Measurements from ENCODE around the gene RRP8.

DNA sequence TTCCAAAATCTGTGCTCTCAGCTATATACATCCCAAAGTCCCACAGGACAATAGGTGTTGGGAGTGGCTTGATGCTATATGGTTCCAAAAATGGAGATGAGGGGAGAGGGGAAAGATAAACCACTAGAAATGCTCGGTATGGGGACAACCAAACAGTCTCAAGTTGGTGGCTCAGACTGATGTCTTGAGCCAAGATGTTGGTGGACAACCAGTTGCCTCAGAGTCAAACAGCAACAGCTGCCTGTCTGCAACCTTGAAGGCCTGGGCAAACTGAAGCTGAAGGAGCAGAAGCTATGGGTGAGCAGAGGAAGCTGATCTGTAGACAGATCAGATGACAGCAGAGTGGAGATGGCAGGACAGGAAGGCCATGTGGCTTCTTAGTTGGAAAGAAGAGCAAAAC, 4.0 kb downstream of the RRP8 start:
- TF ChIP-seq POLR2A (conservative IDR thresholded peaks at IDR 0.05) (no peak), SMAD3 (CRISPR knock-in tag; conservative IDR thresholded peaks at IDR 0.05) (no peak), KLF13 (tag; IDR thresholded peaks at IDR 0.05; ENCODE audit: borderline replicate concordance, low read depth) (no peak), RBBP5 (IDR thresholded peaks at IDR 0.05; ENCODE audit: borderline replicate concordance, insufficient read depth, low read length, poor library complexity, severe bottlenecking) (no peak), ZBTB17 (CRISPR knock-in tag; IDR thresholded peaks at IDR 0.05) (no peak), ZBED1 (IDR thresholded peaks at IDR 0.05) (no peak), CBX5 (IDR thresholded peaks at IDR 0.05; ENCODE audit: borderline replicate concordance, low read depth) (no peak), CLOCK (CRISPR knock-in tag; IDR thresholded peaks at IDR 0.05; ENCODE audit: borderline replicate concordance) (no peak), SMARCA5 (IDR thresholded peaks at IDR 0.05) (no peak), FIP1L1 (IDR thresholded peaks at IDR 0.05; ENCODE audit: low read depth, low read length, poor library complexity, severe bottlenecking) (no peak)
- TF ChIP-seq, protein P1, sequence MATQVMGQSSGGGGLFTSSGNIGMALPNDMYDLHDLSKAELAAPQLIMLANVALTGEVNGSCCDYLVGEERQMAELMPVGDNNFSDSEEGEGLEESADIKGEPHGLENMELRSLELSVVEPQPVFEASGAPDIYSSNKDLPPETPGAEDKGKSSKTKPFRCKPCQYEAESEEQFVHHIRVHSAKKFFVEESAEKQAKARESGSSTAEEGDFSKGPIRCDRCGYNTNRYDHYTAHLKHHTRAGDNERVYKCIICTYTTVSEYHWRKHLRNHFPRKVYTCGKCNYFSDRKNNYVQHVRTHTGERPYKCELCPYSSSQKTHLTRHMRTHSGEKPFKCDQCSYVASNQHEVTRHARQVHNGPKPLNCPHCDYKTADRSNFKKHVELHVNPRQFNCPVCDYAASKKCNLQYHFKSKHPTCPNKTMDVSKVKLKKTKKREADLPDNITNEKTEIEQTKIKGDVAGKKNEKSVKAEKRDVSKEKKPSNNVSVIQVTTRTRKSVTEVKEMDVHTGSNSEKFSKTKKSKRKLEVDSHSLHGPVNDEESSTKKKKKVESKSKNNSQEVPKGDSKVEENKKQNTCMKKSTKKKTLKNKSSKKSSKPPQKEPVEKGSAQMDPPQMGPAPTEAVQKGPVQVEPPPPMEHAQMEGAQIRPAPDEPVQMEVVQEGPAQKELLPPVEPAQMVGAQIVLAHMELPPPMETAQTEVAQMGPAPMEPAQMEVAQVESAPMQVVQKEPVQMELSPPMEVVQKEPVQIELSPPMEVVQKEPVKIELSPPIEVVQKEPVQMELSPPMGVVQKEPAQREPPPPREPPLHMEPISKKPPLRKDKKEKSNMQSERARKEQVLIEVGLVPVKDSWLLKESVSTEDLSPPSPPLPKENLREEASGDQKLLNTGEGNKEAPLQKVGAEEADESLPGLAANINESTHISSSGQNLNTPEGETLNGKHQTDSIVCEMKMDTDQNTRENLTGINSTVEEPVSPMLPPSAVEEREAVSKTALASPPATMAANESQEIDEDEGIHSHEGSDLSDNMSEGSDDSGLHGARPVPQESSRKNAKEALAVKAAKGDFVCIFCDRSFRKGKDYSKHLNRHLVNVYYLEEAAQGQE (IDR thresholded peaks at IDR 0.05; ENCODE audit: borderline replicate concordance), result no peak
- TF ChIP-seq, protein P1 (CRISPR knock-in tag; IDR thresholded peaks at IDR 0.05; ENCODE audit: low read depth), result no peak
- TF ChIP-seq, protein P2, sequence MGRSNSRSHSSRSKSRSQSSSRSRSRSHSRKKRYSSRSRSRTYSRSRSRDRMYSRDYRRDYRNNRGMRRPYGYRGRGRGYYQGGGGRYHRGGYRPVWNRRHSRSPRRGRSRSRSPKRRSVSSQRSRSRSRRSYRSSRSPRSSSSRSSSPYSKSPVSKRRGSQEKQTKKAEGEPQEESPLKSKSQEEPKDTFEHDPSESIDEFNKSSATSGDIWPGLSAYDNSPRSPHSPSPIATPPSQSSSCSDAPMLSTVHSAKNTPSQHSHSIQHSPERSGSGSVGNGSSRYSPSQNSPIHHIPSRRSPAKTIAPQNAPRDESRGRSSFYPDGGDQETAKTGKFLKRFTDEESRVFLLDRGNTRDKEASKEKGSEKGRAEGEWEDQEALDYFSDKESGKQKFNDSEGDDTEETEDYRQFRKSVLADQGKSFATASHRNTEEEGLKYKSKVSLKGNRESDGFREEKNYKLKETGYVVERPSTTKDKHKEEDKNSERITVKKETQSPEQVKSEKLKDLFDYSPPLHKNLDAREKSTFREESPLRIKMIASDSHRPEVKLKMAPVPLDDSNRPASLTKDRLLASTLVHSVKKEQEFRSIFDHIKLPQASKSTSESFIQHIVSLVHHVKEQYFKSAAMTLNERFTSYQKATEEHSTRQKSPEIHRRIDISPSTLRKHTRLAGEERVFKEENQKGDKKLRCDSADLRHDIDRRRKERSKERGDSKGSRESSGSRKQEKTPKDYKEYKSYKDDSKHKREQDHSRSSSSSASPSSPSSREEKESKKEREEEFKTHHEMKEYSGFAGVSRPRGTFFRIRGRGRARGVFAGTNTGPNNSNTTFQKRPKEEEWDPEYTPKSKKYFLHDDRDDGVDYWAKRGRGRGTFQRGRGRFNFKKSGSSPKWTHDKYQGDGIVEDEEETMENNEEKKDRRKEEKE (IDR thresholded peaks at IDR 0.05; ENCODE audit: borderline replicate concordance in 1 of 2, control insufficient read depth in 1 of 2, low read depth in 2 of 2, low read length in 1 of 2), result no peak
- TF ChIP-seq, protein P3, sequence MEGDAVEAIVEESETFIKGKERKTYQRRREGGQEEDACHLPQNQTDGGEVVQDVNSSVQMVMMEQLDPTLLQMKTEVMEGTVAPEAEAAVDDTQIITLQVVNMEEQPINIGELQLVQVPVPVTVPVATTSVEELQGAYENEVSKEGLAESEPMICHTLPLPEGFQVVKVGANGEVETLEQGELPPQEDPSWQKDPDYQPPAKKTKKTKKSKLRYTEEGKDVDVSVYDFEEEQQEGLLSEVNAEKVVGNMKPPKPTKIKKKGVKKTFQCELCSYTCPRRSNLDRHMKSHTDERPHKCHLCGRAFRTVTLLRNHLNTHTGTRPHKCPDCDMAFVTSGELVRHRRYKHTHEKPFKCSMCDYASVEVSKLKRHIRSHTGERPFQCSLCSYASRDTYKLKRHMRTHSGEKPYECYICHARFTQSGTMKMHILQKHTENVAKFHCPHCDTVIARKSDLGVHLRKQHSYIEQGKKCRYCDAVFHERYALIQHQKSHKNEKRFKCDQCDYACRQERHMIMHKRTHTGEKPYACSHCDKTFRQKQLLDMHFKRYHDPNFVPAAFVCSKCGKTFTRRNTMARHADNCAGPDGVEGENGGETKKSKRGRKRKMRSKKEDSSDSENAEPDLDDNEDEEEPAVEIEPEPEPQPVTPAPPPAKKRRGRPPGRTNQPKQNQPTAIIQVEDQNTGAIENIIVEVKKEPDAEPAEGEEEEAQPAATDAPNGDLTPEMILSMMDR (IDR thresholded peaks at IDR 0.05 in 2 of 3, conservative IDR thresholded peaks at IDR 0.05 in 1 of 3; ENCODE audit: insufficient read depth in 2 of 3, low read depth in 1 of 3, low read length in 3 of 3), result no peak

Data from K562 (cell line).